GM12878 (cell line): ENCODE measurements around the gene PRDM1.

ENCODE experiments used
- POLR2AphosphoS5 ChIP-seq: IDR thresholded peaks from 2 replicates; pipeline ENCODE4 v1.6.1; 2011; ENCODE audit warnings: mild to moderate bottlenecking, low read length, inconsistent platforms
- SKIL ChIP-seq: fragments of 450-650 bp; IDR thresholded peaks from 2 replicates; pipeline ENCODE4 v1.6.1; 2017; ENCODE audit warnings: mild to moderate bottlenecking, low read depth, inconsistent platforms; ENCODE audit not compliant: poor library complexity, severe bottlenecking

GRCh38 chr6:106112433-106112832 is 26.3 kb downstream of the PRDM1 start:
- TF ChIP-seq POLR2AphosphoS5 (no peak), SKIL (no peak)
